NCI-H2196 treated with DMSO at 0.1 percent for 48 hours (cell line): ENCODE results near the gene APOC1.
"Not testable (repeated sequence)": the region's sequence is repeated elsewhere in the genome, so short reads cannot be mapped to it uniquely, and the experiment has no call there.

Experiments
- DNase-seq: peaks from one replicate; lab custom pipeline; 2025; ENCODE audit not compliant: unreplicated experiment; lab: John Stamatoyannopoulos, UW

APOC1 gene

GRCh38 chr19:44914433-44915206 lies at the start of gene APOC1:
APOC1 (plus strand) TSS chr19:44914608; CDS start chr19:44914892, 284 bp downstream.
- peak; percentile 75 for DNase-seq

GRCh38 chr19:44865196-44865767 lies 49.1 kb upstream of the APOC1 start:
- no peak for DNase-seq

- no peak for DNase-seq
Observed at GRCh38 chr19:44866664-44867063, 47.7 kb upstream of the APOC1 start.

DNA sequence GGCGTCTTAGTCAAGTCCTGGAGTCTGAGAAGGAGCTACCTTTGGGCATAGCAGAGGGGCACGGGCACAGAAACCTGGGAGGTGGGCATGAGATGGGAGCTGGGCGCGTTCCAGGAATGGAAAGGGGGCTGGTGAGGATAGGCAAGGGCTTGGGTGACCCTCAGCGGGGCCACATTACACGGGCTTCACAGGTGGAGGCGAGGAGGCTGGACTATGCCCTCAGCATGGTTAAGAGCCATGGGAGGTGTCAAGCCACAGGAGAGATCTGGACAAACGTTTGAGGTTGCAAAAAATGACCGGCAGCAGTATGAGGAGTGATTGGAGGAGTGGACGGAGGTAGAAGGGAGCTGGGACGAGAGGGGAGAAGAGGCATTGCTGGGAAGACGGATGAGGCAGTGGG lies 46.8 kb upstream of the APOC1 start:
- DNase-seq: no peak

- no peak for DNase-seq
Observed at GRCh38 chr19:44869733-44870470, 44.5 kb upstream of the APOC1 start.

DNA sequence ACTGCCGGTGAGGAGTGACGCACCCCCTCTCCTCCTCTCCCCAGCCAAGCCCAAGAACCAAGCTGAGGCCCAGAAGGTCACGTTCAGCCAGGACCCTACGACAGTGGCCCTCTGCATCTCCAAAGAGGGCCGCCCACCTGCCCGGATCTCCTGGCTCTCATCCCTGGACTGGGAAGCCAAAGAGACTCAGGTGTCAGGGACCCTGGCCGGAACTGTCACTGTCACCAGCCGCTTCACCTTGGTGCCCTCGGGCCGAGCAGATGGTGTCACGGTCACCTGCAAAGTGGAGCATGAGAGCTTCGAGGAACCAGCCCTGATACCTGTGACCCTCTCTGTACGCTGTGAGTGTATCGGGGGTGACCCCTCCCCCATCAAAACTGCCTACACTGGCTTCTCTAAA lies 42.6 kb upstream of the APOC1 start:
- DNase-seq: no peak

GRCh38 chr19:44872661-44873060 lies 41.7 kb upstream of the APOC1 start:
- DNase-seq: no peak

GRCh38 chr19:44874317-44874716 lies 40.1 kb upstream of the APOC1 start:
- DNase-seq: no peak

DNA sequence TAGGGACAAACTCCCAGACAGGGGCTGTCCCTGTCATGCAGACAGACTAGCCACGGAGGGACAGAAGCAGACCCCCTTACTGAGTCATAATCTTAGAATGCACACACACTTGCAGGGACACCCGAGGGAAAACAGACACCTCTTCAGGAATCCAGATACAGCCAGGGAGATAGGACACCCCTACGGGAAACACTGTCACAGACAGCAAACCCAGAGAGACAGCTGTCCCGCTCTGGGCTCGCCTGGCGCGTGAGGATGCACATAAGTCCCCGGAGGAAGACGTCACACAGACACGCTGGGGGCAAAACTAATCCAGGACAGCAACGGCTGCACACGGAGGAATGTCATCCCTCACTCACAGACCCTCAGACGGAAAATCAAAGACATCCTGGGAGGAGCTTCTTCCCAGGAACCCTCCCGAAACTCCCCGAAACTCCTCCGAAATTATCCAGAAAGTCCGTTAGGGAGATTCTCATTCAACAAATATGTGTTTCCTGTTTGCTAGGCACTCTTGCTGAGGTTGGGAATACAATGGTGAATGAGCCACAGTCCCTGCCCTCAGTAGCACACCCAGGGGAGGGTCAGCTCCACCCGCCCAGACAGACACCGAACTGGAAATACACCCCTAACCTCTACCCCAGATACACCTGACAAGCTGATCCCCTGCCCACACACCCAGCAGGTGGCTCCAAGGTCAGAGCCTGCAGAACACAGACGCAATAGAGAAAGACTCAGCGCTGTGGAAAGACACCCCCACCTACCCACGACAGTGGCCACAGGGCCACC lies 38.5 kb upstream of the APOC1 start:
- no peak for DNase-seq

- DNase-seq: peak; percentile 73
Observed at GRCh38 chr19:44876930-44877535, 37.4 kb upstream of the APOC1 start.

DNA sequence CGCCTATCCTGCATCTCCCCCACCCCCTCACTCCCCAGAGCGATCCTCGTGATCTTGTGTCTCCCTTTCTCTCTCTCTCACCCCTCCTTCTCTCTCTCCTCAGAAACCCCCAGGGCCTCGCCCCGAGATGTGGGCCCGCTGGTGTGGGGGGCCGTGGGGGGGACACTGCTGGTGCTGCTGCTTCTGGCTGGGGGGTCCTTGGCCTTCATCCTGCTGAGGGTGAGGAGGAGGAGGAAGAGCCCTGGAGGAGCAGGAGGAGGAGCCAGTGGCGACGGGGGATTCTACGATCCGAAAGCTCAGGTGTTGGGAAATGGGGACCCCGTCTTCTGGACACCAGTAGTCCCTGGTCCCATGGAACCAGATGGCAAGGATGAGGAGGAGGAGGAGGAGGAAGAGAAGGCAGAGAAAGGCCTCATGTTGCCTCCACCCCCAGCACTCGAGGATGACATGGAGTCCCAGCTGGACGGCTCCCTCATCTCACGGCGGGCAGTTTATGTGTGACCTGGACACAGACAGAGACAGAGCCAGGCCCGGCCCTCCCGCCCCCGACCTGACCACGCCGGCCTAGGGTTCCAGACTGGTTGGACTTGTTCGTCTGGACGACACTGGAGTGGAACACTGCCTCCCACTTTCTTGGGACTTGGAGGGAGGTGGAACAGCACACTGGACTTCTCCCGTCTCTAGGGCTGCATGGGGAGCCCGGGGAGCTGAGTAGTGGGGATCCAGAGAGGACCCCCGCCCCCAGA lies 36.1 kb upstream of the APOC1 start:
- no peak for DNase-seq

DNA sequence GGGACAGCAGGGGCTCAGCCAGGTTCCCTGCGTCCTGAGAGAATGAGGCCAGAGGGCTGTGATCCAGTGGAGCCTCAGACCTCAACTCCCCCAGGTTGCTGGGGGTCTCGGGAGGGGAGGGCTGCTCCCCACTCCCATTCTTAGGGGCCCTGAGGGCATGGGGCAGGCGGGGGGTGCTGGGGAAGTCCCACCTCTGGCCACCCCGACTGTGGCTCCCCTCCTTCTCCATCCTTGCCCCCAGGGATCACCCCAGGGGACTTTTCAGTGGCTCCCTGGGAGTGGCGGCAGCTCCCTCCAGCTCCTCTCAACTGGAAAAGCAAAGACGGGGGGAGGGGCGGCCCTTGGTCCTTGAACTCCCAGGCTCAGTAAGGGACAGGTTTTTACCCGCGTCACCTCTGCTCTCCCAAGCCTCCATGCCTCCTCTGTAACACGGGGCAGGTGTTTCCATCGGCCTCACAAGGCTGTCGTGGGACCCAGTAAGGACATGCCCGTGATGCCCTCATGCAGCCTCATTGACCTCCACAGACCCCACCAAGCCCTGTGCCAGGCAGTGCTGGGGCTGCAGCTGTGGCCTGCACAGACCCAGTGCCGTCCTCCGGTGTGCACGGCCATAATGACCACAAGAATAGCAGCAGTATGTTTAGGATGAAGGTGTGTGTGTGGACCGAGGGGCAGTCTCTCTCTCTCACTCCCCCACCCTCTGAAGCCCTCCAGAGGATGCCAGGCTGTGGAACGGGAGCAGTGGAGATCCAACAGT lies 34.9 kb upstream of the APOC1 start:
- DNase-seq: no peak

- no peak for DNase-seq
Observed at GRCh38 chr19:44882063-44882462, 32.3 kb upstream of the APOC1 start.

GRCh38 chr19:44882619-44883397 lies 31.6 kb upstream of the APOC1 start:
- DNase-seq: not testable (repeated sequence)

- DNase-seq: no peak
Observed at GRCh38 chr19:44883922-44884321, 30.5 kb upstream of the APOC1 start.

DNA sequence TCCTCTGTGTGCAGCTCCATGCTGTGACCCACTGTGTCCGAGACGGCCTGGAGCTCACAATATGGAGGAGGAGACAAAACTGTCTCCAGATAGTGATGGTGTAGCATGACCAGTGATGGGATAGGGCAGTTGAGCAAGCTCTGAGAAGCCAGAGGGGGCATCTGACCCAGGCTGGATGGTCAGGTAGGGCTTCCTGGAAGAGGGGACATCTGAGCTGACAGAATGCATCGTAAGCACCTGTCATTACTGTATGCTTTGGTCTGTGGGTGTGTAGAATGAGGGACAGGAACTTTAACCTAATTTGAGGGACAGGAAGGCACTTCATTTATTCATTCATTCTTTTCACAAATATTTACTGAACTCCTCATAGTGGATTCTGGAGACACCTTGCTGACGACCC lies 29.8 kb upstream of the APOC1 start:
- no peak for DNase-seq

DNA sequence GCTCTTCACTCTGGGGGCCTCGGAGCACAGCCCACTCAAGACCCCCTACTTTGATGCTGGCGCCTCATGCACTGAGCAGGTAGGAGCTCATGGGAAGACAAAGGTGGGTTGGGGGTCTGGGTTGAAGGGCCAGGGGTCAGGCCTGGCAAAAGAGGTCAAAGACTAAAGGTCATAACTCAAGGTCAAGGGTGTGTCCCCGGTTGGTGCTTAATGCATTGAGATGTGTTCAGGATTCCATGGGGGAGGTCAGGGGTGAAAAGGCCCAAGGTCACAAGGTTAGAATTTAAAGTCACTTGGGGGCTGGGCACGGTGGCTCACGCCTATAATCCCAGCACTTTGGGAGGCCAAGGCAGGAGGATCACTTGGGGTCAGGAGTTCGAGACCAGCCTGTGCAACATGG lies 28.3 kb upstream of the APOC1 start:
- no peak for DNase-seq

DNA sequence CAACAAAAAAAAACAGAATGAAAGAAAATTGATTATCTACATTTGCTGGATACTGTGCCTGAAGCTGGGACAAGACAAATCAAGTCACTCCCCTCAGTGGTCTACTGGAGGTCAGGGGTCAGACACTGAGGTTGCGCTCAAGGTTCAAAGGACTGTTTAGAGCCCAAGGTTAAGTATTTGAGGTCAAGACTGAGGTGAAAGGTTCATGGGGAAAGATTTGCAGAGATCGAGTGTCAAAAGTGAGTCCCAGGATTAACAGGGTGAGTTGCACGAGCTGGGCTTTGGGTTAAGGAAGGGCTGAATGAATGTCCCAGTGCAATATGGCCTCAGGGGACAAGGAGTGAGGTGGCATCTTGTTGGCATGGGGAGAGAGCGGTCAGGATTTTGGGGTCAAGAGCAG lies 26.8 kb upstream of the APOC1 start:
- no peak for DNase-seq

DNA sequence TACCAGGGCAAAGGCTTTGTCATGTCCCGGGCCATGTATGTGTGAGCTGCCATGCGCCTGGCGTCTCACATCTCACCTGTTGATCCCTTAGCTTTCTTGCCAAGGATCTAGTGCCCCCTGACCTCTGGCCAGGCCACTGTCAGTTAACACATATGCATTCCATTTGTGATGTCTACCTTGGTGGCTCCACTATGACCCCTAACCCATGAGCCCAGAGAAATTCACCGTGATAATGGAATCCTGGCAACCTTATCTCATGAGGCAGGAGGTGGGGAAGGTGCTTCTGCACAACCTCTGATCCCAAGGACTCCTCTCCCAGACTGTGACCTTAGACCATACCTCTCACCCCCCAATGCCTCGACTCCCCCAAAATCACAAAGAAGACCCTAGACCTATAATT lies 26.1 kb upstream of the APOC1 start:
- not testable (repeated sequence) for DNase-seq
